ENCODE data around the gene ADRA2C.
A peak's percentile ranks its signal among the peaks of the same experiment; 100 is the strongest.

The ADRA2C gene

DNA sequence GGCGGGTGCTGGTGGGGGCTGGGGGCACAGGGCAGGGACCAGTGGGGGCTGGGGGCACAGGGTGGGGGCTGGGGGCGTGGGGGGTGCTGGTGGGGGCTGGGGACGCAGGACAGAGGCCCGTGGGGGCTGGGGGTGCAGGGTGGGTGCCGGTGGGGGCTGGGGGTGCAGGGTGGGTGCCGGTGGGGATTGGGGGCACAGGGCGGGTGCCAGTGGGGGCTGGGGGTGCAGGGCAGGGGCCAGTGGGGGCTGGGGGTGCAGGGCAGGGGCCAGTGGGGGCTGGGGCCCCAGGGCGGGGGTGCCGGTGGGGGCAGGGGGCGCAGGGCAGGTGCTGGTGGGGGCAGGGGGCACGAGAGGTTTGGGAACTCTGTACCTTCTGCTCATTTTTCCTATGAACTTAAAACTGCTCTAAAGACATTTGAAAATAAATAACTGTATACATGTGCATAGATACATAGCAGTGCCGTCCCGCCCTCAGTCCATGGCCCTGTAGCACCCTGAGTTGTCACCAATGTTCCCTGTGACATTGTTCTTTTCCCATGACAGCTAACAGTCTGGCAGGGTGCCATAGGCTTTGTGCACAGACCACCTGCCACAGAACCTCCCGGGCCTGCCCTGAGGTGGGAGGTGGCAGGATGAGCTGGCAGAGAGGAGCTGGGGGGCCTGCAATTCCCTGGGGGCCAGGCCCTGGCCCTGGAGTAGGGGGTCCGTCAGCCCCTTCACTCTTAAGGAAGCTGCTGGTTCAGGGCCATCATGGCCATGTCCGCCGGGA lies 35.6 kb upstream of the ADRA2C start:
- no peaks in the 10 kb centered on the region for H3K27me3 ChIP-seq
- H3K36me3 ChIP-seq: no peaks in the 10 kb centered on the region

DNA sequence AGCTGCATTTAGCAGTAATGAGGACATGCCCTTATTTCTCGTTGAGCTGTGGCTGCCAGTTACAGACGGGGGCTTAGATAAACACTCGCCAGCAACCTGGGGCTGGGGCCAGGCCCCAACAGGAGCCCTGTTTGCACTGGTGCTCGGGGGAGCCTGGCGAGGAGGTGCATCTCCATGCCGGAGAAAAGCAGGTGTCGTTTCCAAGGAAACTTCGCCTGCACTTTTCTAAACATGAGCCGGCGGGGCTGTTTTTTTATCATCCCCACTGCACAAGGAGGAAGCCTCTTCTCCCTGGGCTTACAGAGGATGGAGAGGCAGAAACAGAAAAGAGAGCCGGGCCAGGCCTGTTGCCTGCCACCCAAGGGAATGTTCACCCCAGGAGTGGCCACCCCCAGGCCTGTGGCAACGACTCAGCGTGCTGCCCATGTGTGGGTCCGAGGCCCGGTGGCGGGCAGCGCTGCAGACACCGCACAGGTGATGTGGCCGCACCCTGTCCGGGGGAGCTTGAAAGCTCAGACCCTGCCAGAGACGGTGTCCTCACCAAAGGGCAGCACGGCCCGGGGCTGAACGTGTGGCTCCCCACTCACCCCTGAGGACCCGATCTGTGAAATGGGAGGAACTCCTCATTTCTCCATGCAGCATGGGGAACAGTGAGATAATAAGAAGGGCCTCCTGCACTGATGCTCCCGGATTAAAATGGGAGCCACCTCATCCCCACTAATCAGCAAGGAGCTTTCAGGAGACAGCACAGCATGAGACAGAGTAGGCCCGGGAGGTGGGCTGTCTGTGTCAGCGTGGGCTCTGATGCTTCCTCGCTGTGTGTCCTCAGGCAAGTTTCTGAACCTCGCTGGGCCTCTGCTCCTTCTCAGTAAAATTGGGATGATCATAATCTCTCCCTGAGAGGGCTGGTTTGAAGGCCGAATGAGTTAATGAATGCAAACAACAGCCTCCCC lies 33.8 kb upstream of the ADRA2C start:
- Histone ChIP-seq H3K9me3 (no peaks in the 10 kb centered on the region), H3K27me3 (no peaks in the 10 kb centered on the region), H3K36me3 (no peaks in the 10 kb centered on the region), H3K4me3 (ENCODE audit: low read depth, low read length) (no peak overlapping the region), H3K4me1 (peaks cover 11% of the 10 kb centered on the region)
- TF ChIP-seq, protein P1, sequence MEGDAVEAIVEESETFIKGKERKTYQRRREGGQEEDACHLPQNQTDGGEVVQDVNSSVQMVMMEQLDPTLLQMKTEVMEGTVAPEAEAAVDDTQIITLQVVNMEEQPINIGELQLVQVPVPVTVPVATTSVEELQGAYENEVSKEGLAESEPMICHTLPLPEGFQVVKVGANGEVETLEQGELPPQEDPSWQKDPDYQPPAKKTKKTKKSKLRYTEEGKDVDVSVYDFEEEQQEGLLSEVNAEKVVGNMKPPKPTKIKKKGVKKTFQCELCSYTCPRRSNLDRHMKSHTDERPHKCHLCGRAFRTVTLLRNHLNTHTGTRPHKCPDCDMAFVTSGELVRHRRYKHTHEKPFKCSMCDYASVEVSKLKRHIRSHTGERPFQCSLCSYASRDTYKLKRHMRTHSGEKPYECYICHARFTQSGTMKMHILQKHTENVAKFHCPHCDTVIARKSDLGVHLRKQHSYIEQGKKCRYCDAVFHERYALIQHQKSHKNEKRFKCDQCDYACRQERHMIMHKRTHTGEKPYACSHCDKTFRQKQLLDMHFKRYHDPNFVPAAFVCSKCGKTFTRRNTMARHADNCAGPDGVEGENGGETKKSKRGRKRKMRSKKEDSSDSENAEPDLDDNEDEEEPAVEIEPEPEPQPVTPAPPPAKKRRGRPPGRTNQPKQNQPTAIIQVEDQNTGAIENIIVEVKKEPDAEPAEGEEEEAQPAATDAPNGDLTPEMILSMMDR (IDR thresholded peaks at IDR 0.05; ENCODE audit: low read depth, low read length): no peak
- DNase-seq: no peak

More for the DNA sequence above, 35.6 kb upstream of the ADRA2C start:
- TF ChIP-seq, protein P1 (IDR thresholded peaks at IDR 0.05; ENCODE audit: low read depth, low read length): no peak
- Histone ChIP-seq H3K9me3 (no peaks in the 10 kb centered on the region), H3K4me3 (ENCODE audit: low read depth, low read length) (no peak overlapping the region), H3K4me1 (peaks cover 11% of the 10 kb centered on the region)
- DNase-seq: peak; percentile 68

DNA sequence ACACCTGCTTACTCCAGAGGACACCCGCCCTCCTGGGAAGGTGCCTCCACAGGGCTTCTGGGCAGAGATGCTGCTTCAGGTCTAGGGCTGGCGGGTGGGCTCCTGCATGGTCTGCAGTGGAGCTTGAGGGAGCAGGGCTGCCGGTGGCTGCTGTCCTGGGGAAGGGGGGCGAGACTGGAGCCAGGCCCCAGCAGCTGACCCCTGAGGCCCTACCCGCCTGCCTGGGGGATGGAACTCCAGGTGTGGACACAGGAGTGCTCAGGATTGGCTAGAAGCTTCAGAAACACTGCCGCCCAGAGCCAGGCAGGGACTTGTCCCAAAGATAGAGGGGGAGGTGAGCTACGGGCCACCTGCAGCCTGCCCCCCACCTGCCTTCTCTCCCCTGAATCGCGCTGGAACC lies 33.0 kb upstream of the ADRA2C start:
- Histone ChIP-seq H3K36me3 (no peaks in the 10 kb centered on the region), H3K27me3 (no peaks in the 10 kb centered on the region), H3K4me1 (peaks cover 14% of the 10 kb centered on the region), H3K4me3 (ENCODE audit: low read depth, low read length) (no peak overlapping the region), H3K9me3 (no peaks in the 10 kb centered on the region)
- TF ChIP-seq, protein P1 (IDR thresholded peaks at IDR 0.05; ENCODE audit: low read depth, low read length): no peak
- DNase-seq: no peak

DNA sequence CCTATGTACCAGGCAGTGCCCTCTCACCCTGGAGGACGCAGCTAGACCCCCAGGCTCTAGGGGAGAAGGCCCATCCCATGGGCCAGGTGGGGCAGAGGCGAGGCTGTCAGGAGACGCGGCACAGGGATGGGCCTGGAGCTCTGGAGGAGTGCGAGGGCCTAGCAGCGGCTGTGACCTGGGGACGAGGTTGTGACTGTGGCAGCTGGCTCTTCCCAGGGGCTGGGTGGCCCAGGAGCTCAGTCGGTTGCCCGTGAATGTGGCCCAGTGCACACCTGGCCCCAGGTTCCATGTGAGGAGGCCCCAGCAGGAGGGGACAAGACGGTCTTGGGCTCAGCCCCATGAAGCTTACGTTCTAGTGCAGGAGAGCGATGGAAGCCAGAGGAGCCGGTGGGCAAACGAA lies 31.0 kb upstream of the ADRA2C start:
- Histone ChIP-seq H3K36me3 (no peaks in the 10 kb centered on the region), H3K4me1 (peaks cover 9% of the 10 kb centered on the region), H3K4me3 (ENCODE audit: low read depth, low read length) (no peak overlapping the region), H3K27me3 (no peaks in the 10 kb centered on the region), H3K9me3 (no peaks in the 10 kb centered on the region)
- TF ChIP-seq, protein P1 (IDR thresholded peaks at IDR 0.05; ENCODE audit: low read depth, low read length): no peak
- no peak for DNase-seq

DNA sequence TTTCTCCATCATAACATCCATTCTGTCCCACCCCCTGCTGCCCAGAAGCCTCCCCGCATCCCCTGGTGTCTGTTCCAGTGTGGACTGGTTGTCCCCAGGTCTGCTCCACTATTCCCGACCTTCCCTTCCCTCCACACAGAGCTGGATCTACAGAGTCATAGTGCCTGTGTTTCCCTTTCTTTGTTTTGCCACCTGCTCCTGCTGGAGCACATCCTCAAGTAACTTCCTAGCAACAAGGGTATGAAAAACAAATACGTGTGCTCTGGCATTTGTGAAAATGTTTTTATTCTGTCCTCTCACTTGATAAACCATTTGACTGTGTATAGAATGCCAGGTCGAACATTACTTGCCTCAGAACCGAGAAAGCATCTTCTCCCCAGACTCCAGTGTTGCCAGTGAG lies 29.9 kb upstream of the ADRA2C start:
- Histone ChIP-seq H3K9me3 (no peaks in the 10 kb centered on the region), H3K27me3 (no peaks in the 10 kb centered on the region), H3K4me1 (peaks cover 9% of the 10 kb centered on the region), H3K36me3 (no peaks in the 10 kb centered on the region), H3K4me3 (ENCODE audit: low read depth, low read length) (no peak overlapping the region)
- TF ChIP-seq, protein P1 (IDR thresholded peaks at IDR 0.05; ENCODE audit: low read depth, low read length): no peak
- no peak for DNase-seq
